T-cell (primary cell): ENCODE data around the gene PIEZO2. TPM values are rescaled to one million over a fixed set of nuclear protein-coding genes. Genes with fewer than 3 reads are reported as not detected.
"Not testable (repeated sequence)": the region's sequence is repeated elsewhere in the genome, so short reads cannot be mapped to it uniquely, and the experiment has no call there.

Experiments used
- ATAC-seq, 4 experiments: fragments of 200-7000 bp in 3 of 4; fragments of 150-1000 bp in 1 of 4; cut with Tn5 transposase; replicated peaks in 1 of 4; 1 replicate in 3 of 4; 2 replicates in 1 of 4; pipeline ENCODE4 v1.10.0; 2021; ENCODE audit warnings: moderate library complexity in 3 of 4, mild to moderate bottlenecking in 2 of 4, moderate number of reproducible peaks in 1 of 4
- CTCF ChIA-PET, 2 donors: fragments of 300-600 bp; sonication (Branson Sonifier 250); formaldehyde crosslinking; loops; one replicate each; lab custom pipeline; 2022; ENCODE audit warnings: antibody characterized with exemption in 2 of 2; lab: Charles Lee
- POLR2A ChIA-PET, 2 donors: fragments of 300-600 bp; sonication (Branson Sonifier 250); formaldehyde crosslinking; loops; one replicate each; lab custom pipeline; 2022; ENCODE audit warnings: antibody characterized with exemption in 2 of 2; lab: Charles Lee
- DNase-seq, 35 experiments: peaks; one replicate each; pipeline versions ENCODE4 v3.0.0 to v3.0.0-alpha.2; 2013 to 2023
- H3K27ac ChIP-seq: one replicate; pipeline ENCODE4 v1.5.1; 2013; ENCODE audit warnings: low read length
- H3K27me3 ChIP-seq, 2 experiments: replicated peaks in 1 of 2; 1 replicate in 1 of 2; 2 replicates in 1 of 2; pipeline versions ENCODE4 v1.6.1 to v1.7.0; 2013; ENCODE audit warnings: low read length in 1 of 2, mixed read lengths in 1 of 2; ENCODE audit not compliant: control insufficient read depth in 2 of 2, insufficient read depth in 2 of 2; ENCODE audit errors: extremely low read depth in 1 of 2
- H3K36me3 ChIP-seq, 2 donors: 1 replicate in 1 of 2; 2 replicates in 1 of 2; pipeline versions ENCODE4 v1.6.1 to v1.7.0; 2013; ENCODE audit warnings: low read length in 1 of 2; ENCODE audit not compliant: control insufficient read depth in 2 of 2, insufficient read depth in 1 of 2; ENCODE audit errors: extremely low read depth in 1 of 2
- H3K4me1 ChIP-seq, 2 experiments: 1 replicate in 1 of 2; 2 replicates in 1 of 2; pipeline versions ENCODE4 v1.6.1 to v1.7.0; 2013; ENCODE audit warnings: low read length in 2 of 2, mixed read lengths in 1 of 2; ENCODE audit not compliant: insufficient read depth in 2 of 2, control insufficient read depth in 1 of 2; ENCODE audit errors: extremely low read depth in 1 of 2
- H3K4me3 ChIP-seq, 2 donors: 1 replicate in 1 of 2; 2 replicates in 1 of 2; pipeline versions ENCODE4 v1.5.1 to v1.7.0; 2013; ENCODE audit warnings: mild to moderate bottlenecking in 2 of 2, low read length in 1 of 2, moderate library complexity in 1 of 2; ENCODE audit not compliant: control insufficient read depth in 1 of 2; ENCODE audit errors: extremely low read depth in 1 of 2
- H3K9me3 ChIP-seq: 2 replicates; pipeline ENCODE4 v1.7.0; 2013
- H3K27ac Mint-ChIP-seq, 2 donors: one replicate each; pipeline ENCODE4 v1.8.0; 2020 to 2021; ENCODE audit warnings: mild to moderate bottlenecking in 2 of 2, mixed read lengths in 2 of 2
- H3K27me3 Mint-ChIP-seq, 2 donors: one replicate each; pipeline ENCODE4 v1.8.0; 2021 to 2022; ENCODE audit warnings: mixed read lengths in 2 of 2
- H3K36me3 Mint-ChIP-seq: one replicate; pipeline ENCODE4 v1.8.0; 2021; ENCODE audit warnings: mixed read lengths
- H3K4me1 Mint-ChIP-seq, 3 donors: one replicate each; pipeline ENCODE4 v1.8.0; 2020 to 2022; ENCODE audit warnings: mixed read lengths in 3 of 3, mild to moderate bottlenecking in 1 of 3
- H3K4me3 Mint-ChIP-seq, 3 donors: one replicate each; pipeline ENCODE4 v1.8.0; 2020 to 2022; ENCODE audit warnings: mild to moderate bottlenecking in 3 of 3, mixed read lengths in 3 of 3, moderate library complexity in 3 of 3
- H3K9me3 Mint-ChIP-seq, 3 donors: one replicate each; pipeline ENCODE4 v1.8.0; 2020 to 2022; ENCODE audit warnings: mixed read lengths in 3 of 3
- WGBS: methylation state at CpG from one replicate; pipeline ENCODE4 v1.1.5; 2013; ENCODE audit warnings: missing lambda C conversion rate; ENCODE audit not compliant: insufficient coverage; 5-methylcytosine and 5-hydroxymethylcytosine counted together
- total RNA-seq, 35 experiments: library from RNA in 6 of 35; stranded (reverse) in 6 of 35; fragments of 120-200 nt in 1 of 35; gene quantifications; one replicate each; pipeline versions ENCODE4 v1.2.1 to v1.2.4 and lab custom pipeline; 2013 to 2026

Gene PIEZO2
- total RNA-seq, 5 donors from 2014 or later (not counting 1 experiment from before 2014, with no cell fraction given) = 0.05 to 0.90 (median 0.21) TPM; not detected in 1

DNA sequence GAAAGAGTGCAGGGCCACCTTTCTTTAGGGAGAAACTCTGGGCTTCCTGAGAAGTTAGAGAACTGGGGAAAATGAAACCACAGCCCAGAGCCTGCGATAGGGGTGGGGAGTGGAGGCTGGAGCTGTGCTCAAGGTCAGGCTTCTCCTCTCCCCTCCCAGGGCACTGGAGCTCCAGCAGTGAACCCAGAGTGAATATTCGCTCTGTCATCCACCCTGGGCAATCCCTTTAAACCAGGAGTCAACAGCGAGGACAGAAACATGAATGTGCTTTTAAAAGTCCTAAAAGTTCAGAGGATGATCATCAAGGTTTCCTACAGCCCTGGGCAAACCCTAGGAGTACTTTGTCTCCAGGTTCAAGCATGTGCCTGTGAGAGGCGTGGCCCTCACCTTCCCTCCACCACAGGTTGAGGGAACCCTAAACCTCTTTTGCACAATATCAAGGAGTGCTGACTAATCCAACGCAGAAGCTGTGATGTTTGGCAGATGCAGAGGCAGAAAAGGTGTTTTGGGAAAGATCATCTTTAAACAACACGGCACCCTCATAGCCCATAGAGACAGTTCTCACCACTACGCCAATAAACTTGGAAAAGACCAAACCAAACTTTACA is 522.7 kb downstream of the PIEZO2 start:
- not testable (repeated sequence) for H3K27ac Mint-ChIP-seq, H3K4me3 Mint-ChIP-seq

DNA sequence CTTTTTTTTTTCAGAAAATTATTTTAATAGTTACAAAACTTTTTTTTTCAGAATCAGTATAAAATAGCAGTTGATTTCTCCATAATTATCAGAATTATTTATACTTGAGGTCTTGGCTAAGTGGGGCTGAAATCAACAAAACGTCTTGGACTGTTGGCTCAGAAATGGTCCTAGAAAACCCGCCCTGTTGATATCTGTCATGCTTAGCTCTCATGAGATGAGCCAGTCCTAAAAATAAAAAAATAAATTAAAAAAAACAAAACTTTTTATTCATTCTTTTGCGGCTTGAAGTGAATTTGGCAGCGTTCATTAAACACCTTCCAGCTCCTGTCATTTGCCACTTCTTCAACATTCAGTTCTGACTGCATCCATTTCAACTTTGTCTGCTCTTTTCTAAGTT is 525.8 kb downstream of the PIEZO2 start:
- H3K36me3 ChIP-seq, H3K4me3 Mint-ChIP-seq, ATAC-seq, POLR2A ChIA-PET, H3K27ac Mint-ChIP-seq, H3K4me1 ChIP-seq, H3K9me3 ChIP-seq, H3K27me3 Mint-ChIP-seq, H3K36me3 Mint-ChIP-seq, H3K27me3 ChIP-seq, H3K4me1 Mint-ChIP-seq, DNase-seq, H3K4me3 ChIP-seq, H3K9me3 Mint-ChIP-seq, H3K27ac ChIP-seq, CTCF ChIA-PET: not testable (repeated sequence)
- no CpG with 5 or more reads among the region's 4 CpGs for WGBS

More for the DNA sequence above, 522.7 kb downstream of the PIEZO2 start:
- DNase-seq, H3K27me3 ChIP-seq, POLR2A ChIA-PET, H3K36me3 ChIP-seq, H3K4me1 Mint-ChIP-seq, ATAC-seq, H3K36me3 Mint-ChIP-seq, H3K9me3 Mint-ChIP-seq, H3K9me3 ChIP-seq, H3K4me3 ChIP-seq, H3K27ac ChIP-seq, H3K4me1 ChIP-seq, CTCF ChIA-PET, H3K27me3 Mint-ChIP-seq: not testable (repeated sequence)
- WGBS = 60% methylated on average over 1 of the region's 7 CpGs

DNA sequence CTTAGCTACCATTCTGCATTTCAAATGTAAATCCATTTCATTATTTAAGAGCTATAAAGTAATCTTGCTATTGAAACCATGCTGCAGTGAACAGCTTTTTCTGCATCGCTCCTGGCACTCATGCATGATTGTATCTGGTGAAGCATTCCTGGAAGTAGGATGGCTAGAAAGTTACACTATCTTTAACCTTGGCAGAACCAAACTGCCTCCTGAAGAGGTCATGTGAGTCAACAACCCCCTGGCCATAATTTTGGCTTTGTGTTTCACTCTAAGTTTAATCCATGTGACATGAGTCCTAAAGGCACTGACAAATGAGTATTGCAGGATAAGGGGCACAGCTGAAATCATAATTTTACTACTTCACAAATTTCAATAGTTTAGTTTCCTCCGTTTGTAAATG is 526.4 kb downstream of the PIEZO2 start:
- ATAC-seq, H3K4me3 ChIP-seq, H3K4me1 Mint-ChIP-seq, DNase-seq, H3K27ac ChIP-seq, H3K27me3 ChIP-seq, H3K27ac Mint-ChIP-seq, H3K9me3 Mint-ChIP-seq, CTCF ChIA-PET, H3K36me3 Mint-ChIP-seq, H3K27me3 Mint-ChIP-seq, H3K36me3 ChIP-seq, POLR2A ChIA-PET, H3K4me1 ChIP-seq, H3K9me3 ChIP-seq, H3K4me3 Mint-ChIP-seq: not testable (repeated sequence)
- no CpG with 5 or more reads among the region's 2 CpGs for WGBS

DNA sequence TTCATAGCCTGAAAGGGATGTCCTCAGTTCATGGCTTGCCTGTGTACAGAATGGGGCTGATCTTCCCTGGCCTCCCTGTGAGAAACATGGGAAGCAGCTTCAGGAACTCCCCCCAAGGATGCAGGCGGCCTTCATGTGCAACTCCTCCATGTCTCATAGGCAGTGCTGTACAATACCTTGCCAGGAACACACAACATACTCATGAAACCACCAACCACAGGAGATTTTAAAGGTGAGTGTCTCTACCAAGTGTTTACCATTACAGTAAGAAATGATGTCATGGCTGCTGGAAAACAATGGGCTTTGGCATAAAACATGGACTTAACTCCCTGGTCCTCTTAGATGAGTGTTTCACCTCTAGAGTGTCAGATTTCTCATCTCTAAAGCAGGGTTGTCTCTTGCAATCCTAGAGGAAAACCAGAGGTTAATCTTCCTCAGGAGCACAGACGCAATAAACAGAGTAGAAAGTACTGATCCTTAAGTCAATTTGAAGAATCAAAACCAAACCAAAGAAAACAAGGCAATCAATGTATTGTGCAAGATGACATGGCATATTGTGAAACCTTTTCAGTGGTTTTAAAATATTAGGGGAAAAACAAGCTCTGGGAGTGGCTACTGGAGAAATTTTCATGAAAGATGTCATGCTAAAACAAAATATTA is 528.6 kb downstream of the PIEZO2 start:
- H3K4me3 ChIP-seq, H3K27me3 ChIP-seq, DNase-seq, H3K4me1 Mint-ChIP-seq, H3K9me3 Mint-ChIP-seq, H3K27ac ChIP-seq, H3K4me3 Mint-ChIP-seq, H3K9me3 ChIP-seq, H3K27me3 Mint-ChIP-seq, POLR2A ChIA-PET, H3K27ac Mint-ChIP-seq, H3K36me3 ChIP-seq, CTCF ChIA-PET, ATAC-seq, H3K4me1 ChIP-seq, H3K36me3 Mint-ChIP-seq: not testable (repeated sequence)
- WGBS = 100% methylated on average over 1 of the region's 2 CpGs
